ENCODE results near the gene TAOK1.
A peak's percentile ranks its signal among the peaks of the same experiment; 100 is the strongest.

TAOK1 gene

GRCh38 chr17:29575511-29576213 is 185.5 kb downstream of the TAOK1 start:
- Mint-ChIP-seq H3K36me3 (ENCODE audit: insufficient read depth) (peaks cover 51% of the 10 kb centered on the region), H3K27ac (peak overlapping the region in 1 of 2 donors; percentile 29), H3K4me1 (ENCODE audit: low read depth in 2 of 2) (peaks cover 13 to 18% of the 10 kb centered on the region in 2 donors), H3K9me3 (no peaks in the 10 kb centered on the region), H3K27me3 (no peaks in the 10 kb centered on the region), H3K4me3 (no peak overlapping the region)
- no peak for DNase-seq
- no peak for ATAC-seq (replicated peaks)

GRCh38 chr17:29576214-29577000 is 186.2 kb downstream of the TAOK1 start:
- no peak overlapping the region for H3K4me3 Mint-ChIP-seq
- ATAC-seq (replicated peaks) = no peak
- peaks cover 10 to 12% of the 10 kb centered on the region in 2 donors for H3K4me1 Mint-ChIP-seq (ENCODE audit: low read depth in 2 of 2)
- H3K36me3 Mint-ChIP-seq (ENCODE audit: insufficient read depth) = peaks cover 46% of the 10 kb centered on the region
- H3K27me3 Mint-ChIP-seq = no peaks in the 10 kb centered on the region
- H3K27ac Mint-ChIP-seq = peak overlapping the region in 1 of 2 donors; percentile 29
- no peaks in the 10 kb centered on the region for H3K9me3 Mint-ChIP-seq
- DNase-seq = no peak

- no peak for ATAC-seq (replicated peaks)
Observed at GRCh38 chr17:29577001-29577370, 186.8 kb downstream of the TAOK1 start.

GRCh38 chr17:29577385-29578211 is 187.4 kb downstream of the TAOK1 start:
- no peaks in the 10 kb centered on the region for H3K9me3 Mint-ChIP-seq
- H3K36me3 Mint-ChIP-seq (ENCODE audit: insufficient read depth) = peaks cover 51% of the 10 kb centered on the region
- H3K27ac Mint-ChIP-seq = peak overlapping the region in 1 of 2 donors; percentile 87
- H3K4me1 Mint-ChIP-seq (ENCODE audit: low read depth in 2 of 2) = peaks cover 10 to 12% of the 10 kb centered on the region in 2 donors
- no peak for DNase-seq
- ATAC-seq (replicated peaks) = no peak
- H3K27me3 Mint-ChIP-seq = no peaks in the 10 kb centered on the region
- H3K4me3 Mint-ChIP-seq = no peak overlapping the region

More at GRCh38 chr17:29577001-29577370, 186.8 kb downstream of the TAOK1 start:
- Mint-ChIP-seq H3K4me1 (ENCODE audit: low read depth in 2 of 2) (peaks cover 10 to 12% of the 10 kb centered on the region in 2 donors), H3K4me3 (no peak overlapping the region), H3K27ac (no peak overlapping the region), H3K9me3 (no peaks in the 10 kb centered on the region), H3K36me3 (ENCODE audit: insufficient read depth) (peaks cover 46% of the 10 kb centered on the region), H3K27me3 (no peaks in the 10 kb centered on the region)
- no peak for DNase-seq

- Mint-ChIP-seq H3K36me3 (ENCODE audit: insufficient read depth) (peaks cover 42% of the 10 kb centered on the region), H3K27ac (peak overlapping the region; percentile 39 to 87), H3K4me1 (ENCODE audit: low read depth in 2 of 2) (peaks cover 7 to 12% of the 10 kb centered on the region in 2 donors), H3K9me3 (no peaks in the 10 kb centered on the region), H3K4me3 (no peak overlapping the region), H3K27me3 (no peaks in the 10 kb centered on the region)
- ATAC-seq (replicated peaks) = no peak
- DNase-seq = no peak
Observed at GRCh38 chr17:29578626-29579485, 188.7 kb downstream of the TAOK1 start.

- H3K4me3 Mint-ChIP-seq = no peak overlapping the region
- DNase-seq (peak; percentile 88 to 93 (median 89)), ATAC-seq (replicated peaks) (peak; percentile 100)
- no peaks in the 10 kb centered on the region for H3K27me3 Mint-ChIP-seq
- peaks cover 30% of the 10 kb centered on the region for H3K36me3 Mint-ChIP-seq (ENCODE audit: insufficient read depth)
- peak overlapping the region; percentile 60 to 79 for H3K27ac Mint-ChIP-seq
- H3K4me1 Mint-ChIP-seq (ENCODE audit: low read depth in 2 of 2) = peaks cover 16 to 19% of the 10 kb centered on the region in 2 donors
- H3K9me3 Mint-ChIP-seq = no peaks in the 10 kb centered on the region
Observed at GRCh38 chr17:29579866-29580771, 190.0 kb downstream of the TAOK1 start.

- no peak overlapping the region for H3K27ac Mint-ChIP-seq
Observed at GRCh38 chr17:29581583-29582253, 191.6 kb downstream of the TAOK1 start.

GRCh38 chr17:29582254-29582765 is 192.1 kb downstream of the TAOK1 start:
- H3K4me3 Mint-ChIP-seq = no peak overlapping the region
- H3K36me3 Mint-ChIP-seq (ENCODE audit: insufficient read depth) = peaks cover 18% of the 10 kb centered on the region
- no peaks in the 10 kb centered on the region for H3K27me3 Mint-ChIP-seq
- no peaks in the 10 kb centered on the region for H3K9me3 Mint-ChIP-seq
- DNase-seq (no peak), ATAC-seq (replicated peaks) (no peak)
- H3K4me1 Mint-ChIP-seq (ENCODE audit: low read depth in 2 of 2) = peaks cover 31 to 33% of the 10 kb centered on the region in 2 donors
- H3K27ac Mint-ChIP-seq = no peak overlapping the region

More at GRCh38 chr17:29581583-29582253, 191.6 kb downstream of the TAOK1 start:
- Mint-ChIP-seq H3K36me3 (ENCODE audit: insufficient read depth) (peaks cover 23% of the 10 kb centered on the region), H3K27me3 (no peaks in the 10 kb centered on the region), H3K4me1 (ENCODE audit: low read depth in 2 of 2) (peaks cover 27 to 28% of the 10 kb centered on the region in 2 donors), H3K9me3 (no peaks in the 10 kb centered on the region), H3K4me3 (no peak overlapping the region)
- no peak for ATAC-seq (replicated peaks)
- no peak for DNase-seq

GRCh38 chr17:29582772-29583171 is 192.6 kb downstream of the TAOK1 start:
- H3K27ac Mint-ChIP-seq = no peak overlapping the region
- H3K4me3 Mint-ChIP-seq = no peak overlapping the region
- no peaks in the 10 kb centered on the region for H3K27me3 Mint-ChIP-seq
- peaks cover 17% of the 10 kb centered on the region for H3K36me3 Mint-ChIP-seq (ENCODE audit: insufficient read depth)
- ATAC-seq (replicated peaks) (no peak), DNase-seq (no peak)
- H3K9me3 Mint-ChIP-seq = no peaks in the 10 kb centered on the region
- peaks cover 35 to 37% of the 10 kb centered on the region in 2 donors for H3K4me1 Mint-ChIP-seq (ENCODE audit: low read depth in 2 of 2)

GRCh38 chr17:29583324-29584248 is 193.4 kb downstream of the TAOK1 start:
- ATAC-seq (replicated peaks) (no peak), DNase-seq (no peak)
- peaks cover 21% of the 10 kb centered on the region for H3K36me3 Mint-ChIP-seq (ENCODE audit: insufficient read depth)
- peaks cover 43 to 44% of the 10 kb centered on the region in 2 donors for H3K4me1 Mint-ChIP-seq (ENCODE audit: low read depth in 2 of 2)
- peak overlapping the region; percentile 68 to 91 for H3K27ac Mint-ChIP-seq
- H3K27me3 Mint-ChIP-seq = no peaks in the 10 kb centered on the region
- no peak overlapping the region for H3K4me3 Mint-ChIP-seq
- H3K9me3 Mint-ChIP-seq = no peaks in the 10 kb centered on the region

All from effector memory CD8-positive, alpha-beta T cell (primary cell).